Neuron (in vitro differentiated cells): Measurements from ENCODE around the gene IFIT2.
A peak's percentile ranks its signal among the peaks of the same experiment; 100 is the strongest.

Experiments
- H2AFZ ChIP-seq: one replicate; pipeline ENCODE4 v1.6.1; 2013; ENCODE audit warnings: low read depth, mild to moderate bottlenecking, inconsistent platforms, low read length, moderate library complexity
- H3K27me3 ChIP-seq: one replicate; pipeline ENCODE4 v1.6.1; 2013; ENCODE audit warnings: low read length; ENCODE audit not compliant: insufficient read depth
- H3K36me3 ChIP-seq: one replicate; pipeline ENCODE4 v1.6.1; 2013; ENCODE audit warnings: low read length; ENCODE audit not compliant: insufficient read depth
- H3K4me1 ChIP-seq: one replicate; pipeline ENCODE4 v1.6.1; 2013; ENCODE audit warnings: low read length; ENCODE audit not compliant: insufficient read depth
- H3K4me3 ChIP-seq: 2 replicates; pipeline ENCODE4 v1.5.1; 2013; ENCODE audit warnings: mild to moderate bottlenecking, low read length, moderate library complexity
- H3K9me3 ChIP-seq: one replicate; pipeline ENCODE4 v1.6.1; 2013; ENCODE audit warnings: low read length

The IFIT2 gene

GRCh38 chr10:89269433-89270152 is 32.3 kb upstream of the IFIT2 start:
- Histone ChIP-seq H3K27me3 (no peaks in the 10 kb centered on the region), H2AFZ (no peak overlapping the region), H3K9me3 (no peaks in the 10 kb centered on the region), H3K4me1 (no peaks in the 10 kb centered on the region), H3K4me3 (no peak overlapping the region), H3K36me3 (no peaks in the 10 kb centered on the region)

- H3K36me3 ChIP-seq: no peaks in the 10 kb centered on the region
- no peaks in the 10 kb centered on the region for H3K27me3 ChIP-seq
- no peaks in the 10 kb centered on the region for H3K4me1 ChIP-seq
- no peak overlapping the region for H3K4me3 ChIP-seq
- no peaks in the 10 kb centered on the region for H3K9me3 ChIP-seq
- H2AFZ ChIP-seq: no peak overlapping the region
Observed at GRCh38 chr10:89270153-89270483, 31.7 kb upstream of the IFIT2 start.

GRCh38 chr10:89271532-89271931 is 30.3 kb upstream of the IFIT2 start:
- no peak overlapping the region for H2AFZ ChIP-seq
- H3K4me3 ChIP-seq: no peak overlapping the region

GRCh38 chr10:89273680-89274079 is 28.2 kb upstream of the IFIT2 start:
- Histone ChIP-seq H2AFZ (no peak overlapping the region), H3K27me3 (no peaks in the 10 kb centered on the region), H3K4me3 (no peak overlapping the region)

More at GRCh38 chr10:89271532-89271931, 30.3 kb upstream of the IFIT2 start:
- Histone ChIP-seq H3K9me3 (no peaks in the 10 kb centered on the region), H3K27me3 (no peaks in the 10 kb centered on the region), H3K36me3 (no peaks in the 10 kb centered on the region), H3K4me1 (no peaks in the 10 kb centered on the region)

GRCh38 chr10:89274928-89275327 is 26.9 kb upstream of the IFIT2 start:
- H3K4me1 ChIP-seq: peaks cover 4% of the 10 kb centered on the region
- H3K9me3 ChIP-seq: no peaks in the 10 kb centered on the region
- H3K36me3 ChIP-seq: no peaks in the 10 kb centered on the region
- H3K4me3 ChIP-seq: no peak overlapping the region
- H2AFZ ChIP-seq: no peak overlapping the region
- no peaks in the 10 kb centered on the region for H3K27me3 ChIP-seq

More at GRCh38 chr10:89273680-89274079, 28.2 kb upstream of the IFIT2 start:
- Histone ChIP-seq H3K4me1 (peaks cover 4% of the 10 kb centered on the region), H3K9me3 (no peaks in the 10 kb centered on the region), H3K36me3 (no peaks in the 10 kb centered on the region)

GRCh38 chr10:89275383-89275782 is 26.5 kb upstream of the IFIT2 start:
- Histone ChIP-seq H3K4me1 (peaks cover 4% of the 10 kb centered on the region), H3K27me3 (no peaks in the 10 kb centered on the region), H3K9me3 (no peaks in the 10 kb centered on the region), H3K36me3 (no peaks in the 10 kb centered on the region), H3K4me3 (no peak overlapping the region), H2AFZ (no peak overlapping the region)

- Histone ChIP-seq H3K4me1 (peaks cover 4% of the 10 kb centered on the region), H3K27me3 (no peaks in the 10 kb centered on the region), H3K36me3 (no peaks in the 10 kb centered on the region), H3K4me3 (no peak overlapping the region), H2AFZ (no peak overlapping the region), H3K9me3 (no peaks in the 10 kb centered on the region)
Observed at GRCh38 chr10:89278034-89278535, 23.8 kb upstream of the IFIT2 start.

- H3K4me3 ChIP-seq: no peak overlapping the region
- H3K27me3 ChIP-seq: no peaks in the 10 kb centered on the region
- no peak overlapping the region for H2AFZ ChIP-seq
- no peaks in the 10 kb centered on the region for H3K9me3 ChIP-seq
- H3K4me1 ChIP-seq: peaks cover 9% of the 10 kb centered on the region
- no peaks in the 10 kb centered on the region for H3K36me3 ChIP-seq
Observed at GRCh38 chr10:89278900-89279392, 22.9 kb upstream of the IFIT2 start.

GRCh38 chr10:89279421-89279869 is 22.4 kb upstream of the IFIT2 start:
- no peaks in the 10 kb centered on the region for H3K9me3 ChIP-seq
- H3K36me3 ChIP-seq: no peaks in the 10 kb centered on the region
- no peak overlapping the region for H3K4me3 ChIP-seq
- H3K4me1 ChIP-seq: peaks cover 13% of the 10 kb centered on the region
- no peak overlapping the region for H2AFZ ChIP-seq
- H3K27me3 ChIP-seq: no peaks in the 10 kb centered on the region

- no peaks in the 10 kb centered on the region for H3K36me3 ChIP-seq
- H3K4me3 ChIP-seq: no peak overlapping the region
- no peak overlapping the region for H2AFZ ChIP-seq
- H3K9me3 ChIP-seq: no peaks in the 10 kb centered on the region
- H3K27me3 ChIP-seq: no peaks in the 10 kb centered on the region
- peaks cover 13% of the 10 kb centered on the region for H3K4me1 ChIP-seq
Observed at GRCh38 chr10:89280508-89280907, 21.3 kb upstream of the IFIT2 start.

GRCh38 chr10:89281606-89282395 is 20.0 kb upstream of the IFIT2 start:
- Histone ChIP-seq H3K4me3 (no peak overlapping the region), H2AFZ (no peak overlapping the region), H3K36me3 (no peaks in the 10 kb centered on the region), H3K4me1 (peaks cover 13% of the 10 kb centered on the region), H3K9me3 (no peaks in the 10 kb centered on the region), H3K27me3 (no peaks in the 10 kb centered on the region)

- H3K27me3 ChIP-seq: no peaks in the 10 kb centered on the region
- no peaks in the 10 kb centered on the region for H3K36me3 ChIP-seq
- H2AFZ ChIP-seq: peak overlapping the region; percentile 73
- H3K4me3 ChIP-seq: peak overlapping the region; percentile 50
- peaks cover 11% of the 10 kb centered on the region for H3K4me1 ChIP-seq
- no peaks in the 10 kb centered on the region for H3K9me3 ChIP-seq
Observed at GRCh38 chr10:89283025-89283935, 18.6 kb upstream of the IFIT2 start.
